Measurements from ENCODE around the gene C7.

GRCh38 chr5:40875958-40876357 lies 33.3 kb upstream of the C7 start:
- TF ChIP-seq POLR2A (IDR thresholded peaks at IDR 0.05) (no peak), CTCF (IDR thresholded peaks at IDR 0.05 in 4 of 5, conservative IDR thresholded peaks at IDR 0.05 in 1 of 5) (no peak)

All from gastrocnemius medialis (tissue), 4 donors.